Tibial nerve (tissue), 3 donors: Measurements from ENCODE around the gene HES2.

Source experiments
- POLR2A ChIP-seq, 2 donors: fragments of 450-650 bp; IDR thresholded peaks; one replicate each; pipeline ENCODE4 v1.6.1; 2017; ENCODE audit warnings: antibody characterized with exemption in 2 of 2, mild to moderate bottlenecking in 2 of 2, moderate library complexity in 2 of 2
- TF ChIP-seq, protein P1 (sequence below), 5 experiments: fragments of 200-600 bp in 3 of 5; fragments of 450-650 bp in 2 of 5; sonication (generic) in 3 of 5; IDR thresholded peaks; one replicate each; pipeline ENCODE4 v1.5.1; 2016 to 2019; ENCODE audit warnings: antibody characterized with exemption in 5 of 5, mild to moderate bottlenecking in 3 of 5, moderate library complexity in 2 of 5

GRCh38 chr1:6401673-6402072 is 18.0 kb downstream of the HES2 start:
- TF ChIP-seq, protein P1, sequence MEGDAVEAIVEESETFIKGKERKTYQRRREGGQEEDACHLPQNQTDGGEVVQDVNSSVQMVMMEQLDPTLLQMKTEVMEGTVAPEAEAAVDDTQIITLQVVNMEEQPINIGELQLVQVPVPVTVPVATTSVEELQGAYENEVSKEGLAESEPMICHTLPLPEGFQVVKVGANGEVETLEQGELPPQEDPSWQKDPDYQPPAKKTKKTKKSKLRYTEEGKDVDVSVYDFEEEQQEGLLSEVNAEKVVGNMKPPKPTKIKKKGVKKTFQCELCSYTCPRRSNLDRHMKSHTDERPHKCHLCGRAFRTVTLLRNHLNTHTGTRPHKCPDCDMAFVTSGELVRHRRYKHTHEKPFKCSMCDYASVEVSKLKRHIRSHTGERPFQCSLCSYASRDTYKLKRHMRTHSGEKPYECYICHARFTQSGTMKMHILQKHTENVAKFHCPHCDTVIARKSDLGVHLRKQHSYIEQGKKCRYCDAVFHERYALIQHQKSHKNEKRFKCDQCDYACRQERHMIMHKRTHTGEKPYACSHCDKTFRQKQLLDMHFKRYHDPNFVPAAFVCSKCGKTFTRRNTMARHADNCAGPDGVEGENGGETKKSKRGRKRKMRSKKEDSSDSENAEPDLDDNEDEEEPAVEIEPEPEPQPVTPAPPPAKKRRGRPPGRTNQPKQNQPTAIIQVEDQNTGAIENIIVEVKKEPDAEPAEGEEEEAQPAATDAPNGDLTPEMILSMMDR (IDR thresholded peaks at IDR 0.05), result no peak
- no peak for TF ChIP-seq POLR2A (IDR thresholded peaks at IDR 0.05)
